ENCODE results near the gene ELP6.

The ELP6 gene

GRCh38 chr3:47513125-47513929, at the start of gene ELP6:
Gene ELP6 (minus strand): TSS chr3:47513712. CDS start chr3:47513590, 122 bp downstream.
- H3K4me3 ChIP-seq (ENCODE audit: low read depth, low read length): peak within 1 kb of the TSS; percentile 81
- TF ChIP-seq CTCF (IDR thresholded peaks at IDR 0.05; ENCODE audit: borderline replicate concordance, insufficient read depth, low read depth, low read length): peak; percentile 83

- TF ChIP-seq CTCF (IDR thresholded peaks at IDR 0.05; ENCODE audit: borderline replicate concordance, insufficient read depth, low read depth, low read length): no peak
These were observed 42.8 kb upstream of the ELP6 start for GRCh38 chr3:47556351-47556750.

GRCh38 chr3:47554335-47554734, 40.8 kb upstream of the ELP6 start:
- H3K4me3 ChIP-seq (ENCODE audit: low read depth, low read length): no peak overlapping the region
- TF ChIP-seq CTCF (IDR thresholded peaks at IDR 0.05; ENCODE audit: borderline replicate concordance, insufficient read depth, low read depth, low read length): no peak

More at GRCh38 chr3:47556351-47556750, 42.8 kb upstream of the ELP6 start:
- no peak overlapping the region for H3K4me3 ChIP-seq (ENCODE audit: low read depth, low read length)

GRCh38 chr3:47553407-47553806, 39.9 kb upstream of the ELP6 start:
- TF ChIP-seq CTCF (IDR thresholded peaks at IDR 0.05; ENCODE audit: borderline replicate concordance, insufficient read depth, low read depth, low read length): no peak

GRCh38 chr3:47542471-47543173, 29.1 kb upstream of the ELP6 start:
- no peak for TF ChIP-seq CTCF (IDR thresholded peaks at IDR 0.05; ENCODE audit: borderline replicate concordance, insufficient read depth, low read depth, low read length)
- no peak overlapping the region for H3K4me3 ChIP-seq (ENCODE audit: low read depth, low read length)

More at GRCh38 chr3:47553407-47553806, 39.9 kb upstream of the ELP6 start:
- H3K4me3 ChIP-seq (ENCODE audit: low read depth, low read length): no peak overlapping the region

GRCh38 chr3:47541583-47542108, 28.1 kb upstream of the ELP6 start:
- no peak for TF ChIP-seq CTCF (IDR thresholded peaks at IDR 0.05; ENCODE audit: borderline replicate concordance, insufficient read depth, low read depth, low read length)
- no peak overlapping the region for H3K4me3 ChIP-seq (ENCODE audit: low read depth, low read length)

Measured in GM12875 (cell line).